ENCODE measurements around the gene SIX4.
"Not testable (repeated sequence)": the region's sequence is repeated elsewhere in the genome, so short reads cannot be mapped to it uniquely, and the experiment has no call there.

SIX4 gene

GRCh38 chr14:60723907-60724618 is at the start of gene SIX4:
Gene SIX4 (minus strand): TSS chr14:60724351. CDS start chr14:60724074, 277 bp downstream.
- DNase-seq (ENCODE audit: low spot score) = peak; percentile 89

DNA sequence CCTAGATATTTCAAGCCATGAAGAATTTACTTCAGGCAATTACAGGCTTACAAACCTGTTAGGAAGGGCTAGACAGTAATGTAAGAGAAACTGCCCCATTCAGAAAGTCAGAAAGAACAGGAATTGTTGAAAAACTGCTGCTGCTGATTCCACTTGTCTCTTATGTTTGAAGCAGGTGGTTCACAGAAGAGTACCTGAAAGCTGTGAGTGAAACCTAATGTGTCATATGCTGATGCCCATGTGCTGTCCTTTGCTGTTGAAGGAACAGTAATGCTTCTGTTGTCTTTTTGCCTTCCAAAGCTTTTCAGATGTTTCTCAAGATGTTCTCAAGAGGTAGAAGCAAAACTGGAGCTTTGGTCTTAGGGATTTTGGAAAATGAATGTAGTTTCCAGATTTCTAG is 49.4 kb upstream of the SIX4 start:
- no peak for DNase-seq (ENCODE audit: low spot score)

DNA sequence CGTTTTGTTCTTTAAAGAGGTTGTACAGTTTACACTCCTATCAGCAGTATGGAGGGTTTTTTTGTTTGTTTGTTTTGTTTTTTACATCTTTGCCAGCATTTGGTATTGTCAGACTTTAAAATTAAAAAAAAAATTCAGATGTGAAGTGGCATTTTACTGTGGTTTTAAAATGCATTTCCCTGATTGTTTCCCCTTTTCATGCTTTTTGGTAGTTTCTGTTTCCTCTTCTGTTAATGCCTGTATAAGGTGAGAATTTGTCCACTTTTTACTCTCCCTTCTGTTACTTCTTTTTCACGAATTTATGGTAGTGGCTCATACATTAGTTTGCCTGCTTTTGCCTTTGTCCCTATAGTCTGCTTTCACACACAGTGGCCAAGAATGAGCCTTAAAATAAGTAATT is 47.0 kb upstream of the SIX4 start:
- DNase-seq (ENCODE audit: low spot score) = no peak

DNA sequence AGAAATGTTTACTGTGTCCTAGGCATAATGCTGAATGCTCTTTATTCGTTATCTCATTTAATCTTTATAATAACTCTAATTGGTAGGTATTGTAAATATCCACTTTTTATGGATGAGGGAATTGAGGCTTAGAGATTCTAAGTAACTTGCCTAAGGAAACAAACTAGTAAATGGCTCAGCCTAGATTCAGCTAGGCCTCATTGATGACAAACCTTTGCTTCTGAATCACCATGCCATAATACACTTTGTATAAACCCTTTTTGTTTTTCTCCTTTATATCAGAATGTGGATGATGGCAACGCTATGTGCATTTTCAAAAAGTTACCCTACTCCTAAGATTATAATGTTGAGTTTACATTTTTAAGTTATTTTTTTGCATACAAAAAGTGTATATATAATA is 44.5 kb upstream of the SIX4 start:
- no peak for DNase-seq (ENCODE audit: low spot score)

GRCh38 chr14:60760644-60761364 is 36.7 kb upstream of the SIX4 start:
- no peak for DNase-seq (ENCODE audit: low spot score)

GRCh38 chr14:60760209-60760608 is 36.1 kb upstream of the SIX4 start:
- DNase-seq (ENCODE audit: low spot score) = no peak

GRCh38 chr14:60758885-60759284 is 34.7 kb upstream of the SIX4 start:
- no peak for DNase-seq (ENCODE audit: low spot score)

DNA sequence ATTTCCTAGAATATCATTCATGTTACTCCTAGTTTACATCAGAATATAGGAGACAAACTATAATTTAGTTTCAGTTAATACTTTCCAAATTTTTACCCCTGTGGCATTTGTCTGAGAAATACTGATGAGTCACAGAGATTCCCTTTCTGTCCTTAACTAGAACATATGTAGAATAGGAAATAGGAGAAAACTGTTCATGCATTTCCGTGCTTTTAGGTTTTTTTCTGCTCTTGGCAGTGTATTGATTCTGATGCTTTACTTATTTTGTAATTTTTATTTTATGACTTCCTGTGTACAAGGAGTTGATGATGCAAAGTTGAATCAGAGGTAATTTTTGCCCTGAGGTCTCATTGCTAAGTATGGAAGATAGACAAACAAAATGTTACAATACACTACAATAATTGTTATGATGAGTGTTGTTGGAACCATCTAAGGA is 33.4 kb upstream of the SIX4 start:
- DNase-seq (ENCODE audit: low spot score) = peak; percentile 20

GRCh38 chr14:60756847-60757246 is 32.7 kb upstream of the SIX4 start:
- no peak for DNase-seq (ENCODE audit: low spot score)

GRCh38 chr14:60753264-60754119 is 29.3 kb upstream of the SIX4 start:
- no peak for DNase-seq (ENCODE audit: low spot score)

GRCh38 chr14:60744566-60744965 is 20.4 kb upstream of the SIX4 start:
- DNase-seq (ENCODE audit: low spot score) = no peak

- DNase-seq (ENCODE audit: low spot score) = no peak
Observed at GRCh38 chr14:60738843-60739508, 14.8 kb upstream of the SIX4 start.

DNA sequence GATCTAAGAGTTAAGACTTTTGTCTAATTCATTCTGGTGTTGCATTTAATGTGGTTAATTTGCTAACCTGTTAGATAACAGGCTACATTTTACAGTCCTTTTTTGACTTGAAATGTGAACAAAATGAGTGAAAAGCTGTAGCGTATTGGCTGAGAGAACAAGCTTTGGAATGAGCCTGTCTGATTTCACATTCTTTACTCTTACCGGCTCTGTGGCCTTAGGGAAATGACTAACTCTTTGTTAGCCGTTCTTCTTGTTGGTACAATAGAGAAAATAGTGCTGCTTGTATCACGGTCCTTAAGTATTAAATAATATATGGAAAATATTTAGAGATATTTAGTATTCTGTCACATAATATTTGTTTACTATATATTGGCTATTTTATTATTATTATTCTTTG is 12.3 kb upstream of the SIX4 start:
- peak; percentile 53 for DNase-seq (ENCODE audit: low spot score)

- DNase-seq (ENCODE audit: low spot score) = no peak
Observed at GRCh38 chr14:60735416-60735815, 11.3 kb upstream of the SIX4 start.

- peak; percentile 83 for DNase-seq (ENCODE audit: low spot score)
Observed at GRCh38 chr14:60734465-60735242, 10.5 kb upstream of the SIX4 start, which contains the start of gene MNAT1. Gene MNAT1 (plus strand): TSS chr14:60734761. CDS start chr14:60734863, 102 bp downstream.

GRCh38 chr14:60732840-60733483 is 8.8 kb upstream of the SIX4 start:
- no peak for DNase-seq (ENCODE audit: low spot score)

GRCh38 chr14:60731291-60731690 is 7.1 kb upstream of the SIX4 start:
- DNase-seq (ENCODE audit: low spot score) = not testable (repeated sequence)

GRCh38 chr14:60723116-60723906 is 840 bp downstream of the SIX4 start:
- peak; percentile 66 for DNase-seq (ENCODE audit: low spot score)

DNA sequence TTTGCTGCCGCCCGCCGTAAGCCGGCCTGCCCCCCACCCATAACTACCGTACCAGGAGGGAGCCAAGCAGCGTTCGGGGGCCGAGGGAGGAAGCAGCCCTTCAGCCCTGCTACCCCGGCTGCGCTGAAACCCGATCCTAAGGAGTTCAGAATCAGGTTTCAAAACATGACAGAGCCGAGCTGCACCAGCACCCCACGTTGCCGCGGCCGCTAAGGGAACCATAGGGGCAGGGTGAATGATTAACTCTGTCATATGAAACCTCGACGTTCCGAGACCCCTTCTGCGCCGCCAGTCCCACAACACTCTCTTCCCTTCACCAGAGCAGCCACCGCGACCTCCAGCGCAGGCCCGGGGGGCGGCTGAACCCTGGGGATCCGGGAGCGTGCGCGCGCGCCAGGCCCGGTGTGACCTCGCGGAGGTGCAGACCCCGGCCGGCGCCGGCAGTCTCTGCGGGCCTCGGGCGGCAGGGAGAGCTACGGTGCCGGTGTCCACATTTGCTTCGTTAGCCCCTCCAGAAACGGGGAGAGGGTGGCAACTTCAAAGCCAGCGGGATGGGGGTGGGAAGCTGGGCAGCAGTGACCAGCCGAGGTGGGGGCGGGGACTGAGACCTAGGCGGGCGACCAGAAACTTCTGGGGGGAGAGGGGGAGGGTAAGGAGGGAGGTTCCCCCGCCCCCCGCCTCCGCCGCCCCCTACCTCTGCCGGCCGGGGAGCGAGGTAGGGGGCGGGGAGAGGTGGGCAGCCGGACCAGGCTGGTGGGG is 1.6 kb downstream of the SIX4 start:
- DNase-seq (ENCODE audit: low spot score) = peak; percentile 66
